ENCODE data around the gene USO1.

DNA sequence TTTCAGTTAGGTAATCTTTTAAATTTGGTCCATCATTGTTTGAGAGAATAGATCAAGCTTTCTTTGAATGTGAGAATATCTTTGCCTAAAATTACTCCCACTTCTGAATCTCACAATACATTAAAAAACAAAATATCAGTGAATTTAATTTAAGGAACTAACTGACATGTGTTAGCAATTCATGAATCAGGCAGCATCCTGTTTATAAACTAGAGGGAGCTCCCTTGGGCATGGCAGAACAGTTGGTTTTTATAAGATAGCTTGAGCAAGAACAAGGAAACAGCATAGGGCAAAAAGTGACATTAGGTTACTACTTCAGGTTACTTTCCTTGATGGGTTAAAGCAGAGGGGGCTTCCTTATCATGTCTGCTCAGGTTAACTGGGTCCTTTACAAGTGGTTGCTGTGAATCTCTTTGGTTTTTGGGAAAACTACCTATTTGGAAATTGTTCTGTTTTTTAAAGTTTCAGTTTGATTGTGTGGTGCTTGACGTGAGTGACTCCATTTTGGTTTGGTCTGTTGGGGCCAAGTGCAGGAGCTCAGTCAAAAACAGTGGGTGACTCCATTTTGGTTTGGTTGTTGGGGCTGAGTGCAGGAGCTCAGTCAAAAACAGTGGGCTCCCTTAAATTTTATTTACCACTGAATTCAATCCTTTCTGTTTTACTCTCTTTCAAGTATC lies 109.9 kb downstream of the USO1 start:
- TF ChIP-seq, protein P1, sequence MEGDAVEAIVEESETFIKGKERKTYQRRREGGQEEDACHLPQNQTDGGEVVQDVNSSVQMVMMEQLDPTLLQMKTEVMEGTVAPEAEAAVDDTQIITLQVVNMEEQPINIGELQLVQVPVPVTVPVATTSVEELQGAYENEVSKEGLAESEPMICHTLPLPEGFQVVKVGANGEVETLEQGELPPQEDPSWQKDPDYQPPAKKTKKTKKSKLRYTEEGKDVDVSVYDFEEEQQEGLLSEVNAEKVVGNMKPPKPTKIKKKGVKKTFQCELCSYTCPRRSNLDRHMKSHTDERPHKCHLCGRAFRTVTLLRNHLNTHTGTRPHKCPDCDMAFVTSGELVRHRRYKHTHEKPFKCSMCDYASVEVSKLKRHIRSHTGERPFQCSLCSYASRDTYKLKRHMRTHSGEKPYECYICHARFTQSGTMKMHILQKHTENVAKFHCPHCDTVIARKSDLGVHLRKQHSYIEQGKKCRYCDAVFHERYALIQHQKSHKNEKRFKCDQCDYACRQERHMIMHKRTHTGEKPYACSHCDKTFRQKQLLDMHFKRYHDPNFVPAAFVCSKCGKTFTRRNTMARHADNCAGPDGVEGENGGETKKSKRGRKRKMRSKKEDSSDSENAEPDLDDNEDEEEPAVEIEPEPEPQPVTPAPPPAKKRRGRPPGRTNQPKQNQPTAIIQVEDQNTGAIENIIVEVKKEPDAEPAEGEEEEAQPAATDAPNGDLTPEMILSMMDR (conservative IDR thresholded peaks at IDR 0.05 in 1 of 2, IDR thresholded peaks at IDR 0.05 in 1 of 2; ENCODE audit: extremely low read depth in 1 of 2, insufficient read depth in 1 of 2, low read depth in 1 of 2, low read length in 2 of 2), result no peak
- TF ChIP-seq EZH2 (IDR thresholded peaks at IDR 0.05; ENCODE audit: borderline replicate concordance, low read length), result no peak
